ENCODE results near the gene SPP1. TPM values are rescaled to one million over a fixed set of nuclear protein-coding genes. Genes with fewer than 3 reads are reported as not detected.

The SPP1 gene
- total RNA-seq = 0.37 and 0.39 TPM in 2 replicates

DNA sequence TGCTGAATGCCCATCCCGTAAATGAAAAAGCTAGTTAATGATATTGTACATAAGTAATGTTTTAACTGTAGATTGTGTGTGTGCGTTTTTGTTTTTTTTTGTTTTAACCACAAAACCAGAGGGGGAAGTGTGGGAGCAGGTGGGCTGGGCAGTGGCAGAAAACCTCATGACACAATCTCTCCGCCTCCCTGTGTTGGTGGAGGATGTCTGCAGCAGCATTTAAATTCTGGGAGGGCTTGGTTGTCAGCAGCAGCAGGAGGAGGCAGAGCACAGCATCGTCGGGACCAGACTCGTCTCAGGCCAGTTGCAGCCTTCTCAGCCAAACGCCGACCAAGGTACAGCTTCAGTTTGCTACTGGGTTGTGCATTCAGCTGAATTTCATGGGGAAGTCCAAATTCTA lies at the start of gene SPP1:
Gene SPP1 (plus strand): TSS at position 249 of the 400 bp plus-strand sequence. CDS start 1,182 bp downstream, outside the sequence.

GRCh38 chr4:88007304-88008121 lies 32.0 kb downstream of the SPP1 start, which contains the start of gene PKD2:
TSS of gene PKD2 (plus strand) at chr4:88007635. CDS start at chr4:88007734, 99 bp downstream.

Small RNAs within 50 kb of the gene (small RNA-seq; reads per million reads assigned to genes)
- not detected for gene RNU1-36P

Other genes starting within 250 kb of the SPP1 start
- gene IBSP, start 176.2 kb upstream of the SPP1 start, total RNA-seq = not detected in 2 replicates
- not detected in 2 replicates for gene MEPE, start 142.7 kb upstream of the SPP1 start, total RNA-seq
- 41.9 and 45.0 TPM in 2 replicates for gene PKD2, start 31.9 kb downstream of the SPP1 start, total RNA-seq
- gene ABCG2, start 182.9 kb downstream of the SPP1 start, total RNA-seq = 0.37 and 0.39 TPM in 2 replicates

Data from subcutaneous preadipocyte (primary cell).